Measurements from ENCODE around the gene SLC17A8.

DNA sequence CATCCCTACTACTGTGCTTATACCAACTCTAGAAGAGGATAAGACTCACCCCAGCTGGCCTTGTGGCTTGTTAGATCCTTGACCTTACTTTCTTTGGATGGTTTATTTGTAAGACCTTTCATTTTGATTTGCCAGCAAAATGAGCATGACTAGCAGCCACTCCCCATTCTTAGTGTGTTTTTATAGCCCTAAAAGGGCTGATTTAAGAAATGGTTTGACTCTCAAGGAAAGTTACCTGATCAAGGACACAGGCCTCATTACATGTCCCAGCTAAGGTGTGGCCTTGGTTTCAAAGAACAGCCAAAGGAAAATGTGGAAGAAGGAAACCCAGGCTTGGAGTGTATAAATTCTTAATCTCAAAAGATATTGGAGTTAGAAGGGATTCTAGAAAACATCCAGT, 41.4 kb downstream of the SLC17A8 start:
- TF ChIP-seq, protein P1, sequence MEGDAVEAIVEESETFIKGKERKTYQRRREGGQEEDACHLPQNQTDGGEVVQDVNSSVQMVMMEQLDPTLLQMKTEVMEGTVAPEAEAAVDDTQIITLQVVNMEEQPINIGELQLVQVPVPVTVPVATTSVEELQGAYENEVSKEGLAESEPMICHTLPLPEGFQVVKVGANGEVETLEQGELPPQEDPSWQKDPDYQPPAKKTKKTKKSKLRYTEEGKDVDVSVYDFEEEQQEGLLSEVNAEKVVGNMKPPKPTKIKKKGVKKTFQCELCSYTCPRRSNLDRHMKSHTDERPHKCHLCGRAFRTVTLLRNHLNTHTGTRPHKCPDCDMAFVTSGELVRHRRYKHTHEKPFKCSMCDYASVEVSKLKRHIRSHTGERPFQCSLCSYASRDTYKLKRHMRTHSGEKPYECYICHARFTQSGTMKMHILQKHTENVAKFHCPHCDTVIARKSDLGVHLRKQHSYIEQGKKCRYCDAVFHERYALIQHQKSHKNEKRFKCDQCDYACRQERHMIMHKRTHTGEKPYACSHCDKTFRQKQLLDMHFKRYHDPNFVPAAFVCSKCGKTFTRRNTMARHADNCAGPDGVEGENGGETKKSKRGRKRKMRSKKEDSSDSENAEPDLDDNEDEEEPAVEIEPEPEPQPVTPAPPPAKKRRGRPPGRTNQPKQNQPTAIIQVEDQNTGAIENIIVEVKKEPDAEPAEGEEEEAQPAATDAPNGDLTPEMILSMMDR (IDR thresholded peaks at IDR 0.05): no peak
- no peak for TF ChIP-seq POLR2A (IDR thresholded peaks at IDR 0.05)

Data from ovary (tissue), 3 donors.